ENCODE results near the gene PANK3.

The PANK3 gene

DNA sequence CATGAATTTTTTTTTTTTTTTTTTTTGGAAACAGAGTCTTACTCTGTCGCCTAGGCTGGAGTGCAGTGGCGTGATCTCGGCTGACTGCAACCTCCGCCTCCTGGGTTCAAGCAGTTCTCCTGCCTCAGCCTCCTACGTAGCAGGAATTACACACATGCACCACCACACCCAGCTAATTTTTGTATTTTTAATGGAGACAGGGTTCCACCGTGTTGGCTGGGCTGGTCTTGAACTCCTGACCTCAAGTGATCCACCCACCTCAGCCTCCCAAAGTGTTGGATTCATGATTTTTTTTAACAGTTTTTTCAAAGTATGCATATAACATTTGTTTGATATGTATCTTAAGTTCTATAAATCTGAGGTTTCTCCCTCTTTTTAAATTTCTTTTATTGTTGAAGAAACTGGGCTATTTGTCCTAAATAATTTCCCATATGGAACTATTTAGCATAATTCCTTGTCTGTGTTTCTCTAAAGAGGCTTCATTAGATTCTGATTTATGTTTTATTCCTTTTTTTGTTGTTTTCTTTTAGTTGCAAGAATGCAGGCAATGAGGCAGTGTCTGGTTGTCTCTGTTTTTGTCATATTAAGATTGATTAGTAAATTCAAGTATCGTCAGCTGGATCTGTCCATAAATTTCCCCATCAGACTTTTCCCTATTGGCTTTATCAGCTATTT is 76.5 kb downstream of the PANK3 start:
- TF ChIP-seq, protein P1, sequence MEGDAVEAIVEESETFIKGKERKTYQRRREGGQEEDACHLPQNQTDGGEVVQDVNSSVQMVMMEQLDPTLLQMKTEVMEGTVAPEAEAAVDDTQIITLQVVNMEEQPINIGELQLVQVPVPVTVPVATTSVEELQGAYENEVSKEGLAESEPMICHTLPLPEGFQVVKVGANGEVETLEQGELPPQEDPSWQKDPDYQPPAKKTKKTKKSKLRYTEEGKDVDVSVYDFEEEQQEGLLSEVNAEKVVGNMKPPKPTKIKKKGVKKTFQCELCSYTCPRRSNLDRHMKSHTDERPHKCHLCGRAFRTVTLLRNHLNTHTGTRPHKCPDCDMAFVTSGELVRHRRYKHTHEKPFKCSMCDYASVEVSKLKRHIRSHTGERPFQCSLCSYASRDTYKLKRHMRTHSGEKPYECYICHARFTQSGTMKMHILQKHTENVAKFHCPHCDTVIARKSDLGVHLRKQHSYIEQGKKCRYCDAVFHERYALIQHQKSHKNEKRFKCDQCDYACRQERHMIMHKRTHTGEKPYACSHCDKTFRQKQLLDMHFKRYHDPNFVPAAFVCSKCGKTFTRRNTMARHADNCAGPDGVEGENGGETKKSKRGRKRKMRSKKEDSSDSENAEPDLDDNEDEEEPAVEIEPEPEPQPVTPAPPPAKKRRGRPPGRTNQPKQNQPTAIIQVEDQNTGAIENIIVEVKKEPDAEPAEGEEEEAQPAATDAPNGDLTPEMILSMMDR (IDR thresholded peaks at IDR 0.05) = no peak

Measured in LNCAP (cell line).